Natural killer cell (primary cell): ENCODE measurements around the gene SCD. TPM values are rescaled to one million over a fixed set of nuclear protein-coding genes. Genes with fewer than 3 reads are reported as not detected.

Experiments
- ATAC-seq, 3 donors: fragments of 150-1000 bp in 2 of 3; fragments of 200-7000 bp in 1 of 3; cut with Tn5 transposase; 1 replicate in 1 of 3; 2 replicates in 2 of 3; pipeline ENCODE4 v1.10.0; 2021; ENCODE audit warnings: mild to moderate bottlenecking in 2 of 3, moderate library complexity in 2 of 3
- DNase-seq, 2 donors: peaks; one replicate each; pipeline versions ENCODE4 v3.0.0 to v3.0.0-alpha.2; 2013 to 2021; ENCODE audit warnings: mixed read lengths in 1 of 2
- H3K27ac ChIP-seq: one replicate; pipeline ENCODE4 v1.5.1; 2013; ENCODE audit warnings: mild to moderate bottlenecking, low read length
- H3K27me3 ChIP-seq: one replicate; pipeline ENCODE4 v1.6.1; 2013; ENCODE audit warnings: low read length; ENCODE audit not compliant: control insufficient read depth, insufficient read depth
- H3K36me3 ChIP-seq: one replicate; pipeline ENCODE4 v1.6.1; 2013; ENCODE audit warnings: low read length; ENCODE audit not compliant: control insufficient read depth, insufficient read depth
- H3K4me1 ChIP-seq: one replicate; pipeline ENCODE4 v1.6.1; 2013; ENCODE audit warnings: low read length; ENCODE audit not compliant: control insufficient read depth, insufficient read depth
- H3K4me3 ChIP-seq: one replicate; pipeline ENCODE4 v1.5.1; 2013; ENCODE audit warnings: low read length
- H3K9me3 ChIP-seq: one replicate; pipeline ENCODE4 v1.6.1; 2013; ENCODE audit warnings: low read length; ENCODE audit not compliant: control insufficient read depth, insufficient read depth
- H3K27ac Mint-ChIP-seq, 2 donors: one replicate each; pipeline ENCODE4 v1.8.0; 2022; ENCODE audit warnings: mild to moderate bottlenecking in 2 of 2, mixed read lengths in 2 of 2, moderate library complexity in 1 of 2
- H3K27me3 Mint-ChIP-seq, 2 donors: one replicate each; pipeline ENCODE4 v1.8.0; 2022; ENCODE audit warnings: low read depth in 2 of 2, mixed read lengths in 2 of 2
- H3K36me3 Mint-ChIP-seq: one replicate; pipeline ENCODE4 v1.8.0; 2022; ENCODE audit warnings: mixed read lengths
- H3K4me1 Mint-ChIP-seq, 2 donors: one replicate each; pipeline ENCODE4 v1.8.0; 2022; ENCODE audit warnings: mixed read lengths in 2 of 2
- H3K4me3 Mint-ChIP-seq: one replicate; pipeline ENCODE4 v1.8.0; 2022; ENCODE audit warnings: mild to moderate bottlenecking, moderate library complexity, mixed read lengths
- H3K9me3 Mint-ChIP-seq, 2 donors: one replicate each; pipeline ENCODE4 v1.8.0; 2022; ENCODE audit warnings: mixed read lengths in 2 of 2
- CTCF ChIP-seq: fragments of 200-600 bp; IDR thresholded peaks from one replicate; pipeline ENCODE4 v1.8.0; 2022; ENCODE audit warnings: antibody characterized with exemption
- WGBS: methylation state at CpG from one replicate; pipeline ENCODE4 v1.1.7; 2013; ENCODE audit warnings: missing lambda C conversion rate; ENCODE audit not compliant: insufficient coverage; 5-methylcytosine and 5-hydroxymethylcytosine counted together
- intact Hi-C: fragments of 100-400 bp; cut with micrococcal nuclease; formaldehyde crosslinking; loops from one replicate; pipeline ENCODE4 v1.14.2; 2022
- total RNA-seq, 4 donors: library from RNA; stranded (reverse); fragments of 120-200 nt in 1 of 4; gene quantifications; one replicate each; pipeline versions ENCODE4 v1.2.3 to v1.2.4, GENCODE V29; 2013 to 2022

SCD gene
- total RNA-seq, 3 donors from 2014 or later (not counting 1 experiment from before 2014, with no cell fraction given), result 3.5 to 10.1 (median 3.8) TPM

- Histone ChIP-seq H3K36me3 (no peaks in the 10 kb centered on the region), H3K27ac (peak overlapping the region; percentile 37), H3K27me3 (no peaks in the 10 kb centered on the region), H3K9me3 (no peaks in the 10 kb centered on the region), H3K4me1 (peaks cover 5% of the 10 kb centered on the region), H3K4me3 (no peak overlapping the region)
- peak in 2 of 3 donors; percentile 72 to 87 for ATAC-seq
- TF ChIP-seq CTCF, result no peak
- peaks cover 27 to 37% of the 10 kb centered on the region in 2 donors for H3K27me3 Mint-ChIP-seq
- WGBS, result 46% methylated on average over 8 of the region's 8 CpGs
- no peaks in the 10 kb centered on the region for H3K36me3 Mint-ChIP-seq
- H3K27ac Mint-ChIP-seq, result no peak overlapping the region
- DNase-seq, result peak in 1 of 2 donors; percentile 56
- no peak overlapping the region for H3K4me3 Mint-ChIP-seq
- no peaks in the 10 kb centered on the region for H3K4me1 Mint-ChIP-seq
- no peaks in the 10 kb centered on the region for H3K9me3 Mint-ChIP-seq
- intact Hi-C loops, result no loop called here
Observed at GRCh38 chr10:100327007-100327717, 19.9 kb upstream of the SCD start.

- Histone ChIP-seq H3K4me1 (peaks cover 5% of the 10 kb centered on the region), H3K27me3 (no peaks in the 10 kb centered on the region), H3K27ac (no peak overlapping the region), H3K4me3 (no peak overlapping the region), H3K9me3 (no peaks in the 10 kb centered on the region), H3K36me3 (no peaks in the 10 kb centered on the region)
- Mint-ChIP-seq H3K4me1 (no peaks in the 10 kb centered on the region), H3K27me3 (peaks cover 27 to 37% of the 10 kb centered on the region in 2 donors), H3K36me3 (no peaks in the 10 kb centered on the region), H3K9me3 (no peaks in the 10 kb centered on the region), H3K4me3 (no peak overlapping the region), H3K27ac (no peak overlapping the region)
- intact Hi-C loops, result no loop called here
- TF ChIP-seq CTCF, result no peak
- no peak for DNase-seq
- WGBS, result 94% methylated on average over 3 of the region's 3 CpGs
- no peak for ATAC-seq
Observed at GRCh38 chr10:100327718-100328009, 19.4 kb upstream of the SCD start.

DNA sequence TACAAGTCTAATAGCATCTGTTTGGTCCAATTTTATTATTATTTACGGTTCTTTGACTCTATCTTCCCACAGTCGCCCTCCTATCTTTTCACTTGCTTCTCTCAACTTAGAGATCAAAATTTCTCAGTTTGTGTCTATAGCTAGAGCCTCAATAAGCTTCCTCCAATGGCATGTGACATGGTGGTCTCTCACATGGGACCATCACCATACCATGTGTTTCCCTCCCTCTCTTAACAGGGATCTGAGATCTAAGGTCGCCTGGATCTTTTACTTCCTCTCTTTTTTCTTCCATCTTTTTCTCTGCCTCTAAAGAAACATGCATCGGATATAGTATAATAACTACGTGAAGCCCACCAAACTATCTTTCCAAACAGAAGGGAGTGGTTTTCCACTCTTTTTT is 18.8 kb upstream of the SCD start:
- no peak for ATAC-seq
- H3K4me1 ChIP-seq, result peaks cover 5% of the 10 kb centered on the region
- Mint-ChIP-seq H3K36me3 (no peaks in the 10 kb centered on the region), H3K4me1 (no peaks in the 10 kb centered on the region), H3K27ac (no peak overlapping the region), H3K9me3 (no peaks in the 10 kb centered on the region), H3K4me3 (no peak overlapping the region), H3K27me3 (peaks cover 29 to 37% of the 10 kb centered on the region in 2 donors)
- no peak for TF ChIP-seq CTCF
- H3K4me3 ChIP-seq, result no peak overlapping the region
- intact Hi-C loops, result no loop called here
- no peak overlapping the region for H3K27ac ChIP-seq
- no peaks in the 10 kb centered on the region for H3K36me3 ChIP-seq
- no peak for DNase-seq
- no peaks in the 10 kb centered on the region for H3K9me3 ChIP-seq
- 74% methylated on average over 5 of the region's 5 CpGs for WGBS
- no peaks in the 10 kb centered on the region for H3K27me3 ChIP-seq

DNA sequence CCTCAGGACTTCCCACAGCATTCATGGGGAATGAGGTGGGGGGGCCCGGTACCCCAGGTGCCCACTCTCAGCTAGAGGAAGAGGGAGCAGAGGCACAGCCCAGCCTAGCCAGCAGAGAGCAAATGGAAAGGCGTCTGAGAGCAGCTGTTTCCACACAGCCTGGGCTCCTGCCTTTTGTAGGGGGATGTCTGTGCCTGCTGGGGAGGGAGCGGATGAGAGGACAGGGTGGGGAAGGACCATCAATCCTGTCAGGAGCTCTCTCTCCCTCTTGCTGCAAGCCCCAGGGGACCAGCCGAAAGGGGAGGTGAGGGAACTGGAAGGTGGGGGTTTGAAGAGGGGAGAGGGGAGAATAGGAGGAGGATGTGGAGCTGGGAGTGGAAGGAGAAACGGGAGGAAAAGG is 17.0 kb upstream of the SCD start, which contains the start of gene PKD2L1:
TSS of gene PKD2L1 (minus strand) at position 150 of the 400 bp plus-strand sequence. CDS start at position 25, 125 bp downstream.
- H3K36me3 ChIP-seq, result no peaks in the 10 kb centered on the region
- Mint-ChIP-seq H3K36me3 (no peaks in the 10 kb centered on the region), H3K4me3 (no peak within 1 kb of the TSS), H3K9me3 (no peaks in the 10 kb centered on the region), H3K4me1 (no peaks in the 10 kb centered on the region), H3K27ac (no peak within 1 kb of the TSS), H3K27me3 (peaks cover 41 to 43% of the 10 kb centered on the region in 2 donors)
- peaks cover 5% of the 10 kb centered on the region for H3K4me1 ChIP-seq
- no peak for TF ChIP-seq CTCF
- no peak within 1 kb of the TSS for H3K4me3 ChIP-seq
- DNase-seq (no peak), ATAC-seq (no peak)
- WGBS, result 83% methylated on average over 5 of the region's 5 CpGs
- no peaks in the 10 kb centered on the region for H3K9me3 ChIP-seq
- H3K27ac ChIP-seq, result no peak within 1 kb of the TSS
- H3K27me3 ChIP-seq, result no peaks in the 10 kb centered on the region
- intact Hi-C loops, result no loop called here
